GM21737 (cell line): Measurements from ENCODE around the gene NGLY1.

Source experiments
- ATAC-seq: cut with Tn5 transposase; IDR thresholded peaks from one replicate; pipeline ENCODE4 v1.9.1; 2021; ENCODE audit warnings: mild to moderate bottlenecking, moderate library complexity; ENCODE audit not compliant: unreplicated experiment

Gene NGLY1, protein sequence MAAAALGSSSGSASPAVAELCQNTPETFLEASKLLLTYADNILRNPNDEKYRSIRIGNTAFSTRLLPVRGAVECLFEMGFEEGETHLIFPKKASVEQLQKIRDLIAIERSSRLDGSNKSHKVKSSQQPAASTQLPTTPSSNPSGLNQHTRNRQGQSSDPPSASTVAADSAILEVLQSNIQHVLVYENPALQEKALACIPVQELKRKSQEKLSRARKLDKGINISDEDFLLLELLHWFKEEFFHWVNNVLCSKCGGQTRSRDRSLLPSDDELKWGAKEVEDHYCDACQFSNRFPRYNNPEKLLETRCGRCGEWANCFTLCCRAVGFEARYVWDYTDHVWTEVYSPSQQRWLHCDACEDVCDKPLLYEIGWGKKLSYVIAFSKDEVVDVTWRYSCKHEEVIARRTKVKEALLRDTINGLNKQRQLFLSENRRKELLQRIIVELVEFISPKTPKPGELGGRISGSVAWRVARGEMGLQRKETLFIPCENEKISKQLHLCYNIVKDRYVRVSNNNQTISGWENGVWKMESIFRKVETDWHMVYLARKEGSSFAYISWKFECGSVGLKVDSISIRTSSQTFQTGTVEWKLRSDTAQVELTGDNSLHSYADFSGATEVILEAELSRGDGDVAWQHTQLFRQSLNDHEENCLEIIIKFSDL

DNA sequence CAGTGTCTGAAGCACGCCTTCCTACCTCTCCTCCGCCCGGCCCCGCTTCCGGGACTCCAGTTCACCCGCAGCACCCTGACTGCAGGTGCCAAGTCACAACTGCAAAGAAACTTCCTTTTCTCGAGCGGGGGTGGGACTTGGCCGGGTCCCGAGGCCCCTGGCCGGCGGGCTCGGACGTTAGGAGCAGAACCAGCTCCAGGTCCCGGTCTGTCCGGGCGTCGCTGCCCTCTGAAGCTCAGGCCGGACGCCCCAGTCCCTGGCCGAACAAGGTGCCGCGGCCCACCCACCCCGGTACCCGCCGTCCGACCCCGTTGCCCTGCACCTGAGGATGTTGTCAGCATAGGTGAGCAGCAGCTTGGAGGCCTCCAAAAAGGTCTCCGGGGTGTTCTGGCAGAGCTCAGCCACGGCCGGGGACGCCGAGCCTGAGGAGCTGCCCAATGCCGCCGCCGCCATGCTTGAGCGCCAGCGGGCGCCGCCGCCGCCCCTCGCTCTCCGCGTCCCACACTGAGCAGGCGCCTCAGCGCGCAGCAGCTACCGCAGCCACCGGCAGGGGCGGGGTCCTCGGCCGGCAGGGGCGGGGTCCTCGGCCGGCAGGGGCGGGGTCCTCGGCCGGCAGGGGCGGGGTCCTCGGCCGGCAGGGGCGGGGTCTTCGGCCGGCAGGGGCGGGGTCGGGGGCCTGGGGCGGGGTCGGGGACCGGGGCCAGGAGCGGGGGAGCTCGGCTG lies at the start of gene NGLY1:
Gene NGLY1 (minus strand): TSS at position 506 of the 723 bp plus-strand sequence. CDS start 53 bp downstream, at position 453.
- peak; percentile 77 for ATAC-seq

DNA sequence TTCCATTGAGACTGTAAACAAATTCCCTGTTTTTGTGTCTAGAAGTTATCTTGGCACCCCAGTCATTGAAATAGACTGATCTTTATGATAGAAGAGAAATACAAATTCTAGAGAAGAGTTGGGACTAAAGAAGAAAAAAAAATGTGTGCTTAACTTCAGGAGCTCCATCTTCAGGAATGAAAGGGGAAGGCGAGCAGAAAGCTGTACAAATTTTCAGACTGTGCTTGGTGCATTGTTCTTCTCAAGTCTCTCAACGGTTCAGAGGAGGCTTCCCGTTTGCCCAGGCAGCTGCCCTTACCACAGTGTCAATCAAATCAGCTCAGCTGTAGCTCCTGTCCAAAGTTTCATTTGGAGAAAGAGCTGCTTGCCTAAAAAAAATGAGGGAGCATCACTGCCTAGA lies 48.3 kb upstream of the NGLY1 start:
- ATAC-seq, result peak; percentile 52

GRCh38 chr3:25830373-25831280 lies 47.4 kb upstream of the NGLY1 start:
- no peak for ATAC-seq

DNA sequence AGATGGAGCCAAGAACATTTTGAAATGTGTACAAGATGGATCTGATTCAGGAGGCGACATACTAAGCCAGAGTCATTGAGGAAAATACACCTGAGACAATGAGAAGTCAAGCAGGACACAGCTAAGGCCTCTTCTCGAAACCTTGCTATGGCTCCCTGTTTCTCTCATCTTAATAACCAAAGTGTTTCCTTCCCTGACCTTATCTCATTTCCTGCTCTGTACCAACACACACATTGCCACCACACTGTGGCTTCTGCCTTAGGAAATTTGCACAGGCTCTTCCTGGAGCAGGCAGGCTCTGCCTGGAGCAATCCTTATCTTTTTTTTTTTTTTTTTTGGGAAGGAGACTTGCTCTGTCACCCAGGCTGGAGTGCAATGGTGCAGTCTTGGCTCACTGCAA lies 43.3 kb upstream of the NGLY1 start:
- no peak for ATAC-seq

- no peak for ATAC-seq
Measured at GRCh38 chr3:25823314-25823713, 40.1 kb upstream of the NGLY1 start.

DNA sequence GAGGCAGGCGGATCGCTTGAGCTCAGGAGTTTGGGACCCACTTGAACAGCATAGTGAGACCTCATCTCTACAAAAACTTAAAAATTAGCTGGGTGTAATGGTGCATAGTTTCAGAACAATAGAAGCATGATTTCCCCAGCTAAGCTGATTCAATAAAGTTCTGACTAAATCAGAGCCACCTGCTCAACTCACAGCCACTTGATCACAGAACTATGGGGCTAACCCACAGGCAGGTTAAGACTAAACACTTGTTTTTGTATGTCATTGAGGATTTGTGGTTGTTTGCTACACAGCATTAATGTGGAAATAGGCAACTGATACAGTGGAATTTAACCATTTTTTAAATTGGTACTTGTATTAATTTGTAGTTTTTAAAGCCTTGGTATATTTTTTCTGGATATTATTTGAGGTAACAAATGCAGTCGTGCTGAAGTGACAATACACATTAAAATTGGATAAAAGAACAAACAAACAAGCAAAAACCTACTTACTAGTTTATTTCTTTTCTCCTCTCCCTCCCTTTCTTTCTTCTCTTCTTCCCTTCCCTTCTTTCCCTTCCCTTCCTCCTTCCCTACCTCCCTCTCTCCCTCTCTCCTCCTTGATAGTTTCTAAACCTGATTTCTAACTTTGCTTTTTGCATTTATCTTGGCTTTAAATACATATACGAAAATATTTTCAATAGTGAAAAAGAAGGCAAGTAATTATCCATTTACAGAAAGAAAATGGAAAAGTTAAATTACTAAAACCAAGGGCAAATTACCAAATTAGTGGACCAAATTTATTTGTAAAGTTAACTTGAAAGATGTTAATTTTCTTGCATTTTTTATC lies 38.7 kb upstream of the NGLY1 start:
- ATAC-seq, result no peak

GRCh38 chr3:25820816-25821486 lies 37.7 kb upstream of the NGLY1 start:
- no peak for ATAC-seq

GRCh38 chr3:25820366-25820765 lies 37.1 kb upstream of the NGLY1 start:
- ATAC-seq, result no peak

DNA sequence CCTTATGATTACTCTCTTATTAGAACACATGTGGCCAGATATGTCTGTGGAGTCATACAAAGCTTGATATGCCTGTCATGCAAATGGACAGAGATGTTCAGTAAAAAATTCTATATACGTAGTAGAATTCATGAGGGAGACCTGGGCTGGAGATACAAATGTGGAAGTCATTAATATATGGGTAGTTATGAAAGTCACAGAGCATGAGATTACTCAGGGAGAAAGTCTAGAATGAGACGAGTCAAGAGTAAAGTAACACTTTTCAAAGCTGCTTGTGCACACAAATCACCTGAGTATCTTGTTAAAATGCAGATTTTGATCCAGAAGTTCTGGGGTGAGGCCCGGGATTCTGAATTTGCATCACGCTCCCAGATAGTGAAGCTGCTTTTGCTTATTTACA lies 35.1 kb upstream of the NGLY1 start:
- ATAC-seq, result no peak

DNA sequence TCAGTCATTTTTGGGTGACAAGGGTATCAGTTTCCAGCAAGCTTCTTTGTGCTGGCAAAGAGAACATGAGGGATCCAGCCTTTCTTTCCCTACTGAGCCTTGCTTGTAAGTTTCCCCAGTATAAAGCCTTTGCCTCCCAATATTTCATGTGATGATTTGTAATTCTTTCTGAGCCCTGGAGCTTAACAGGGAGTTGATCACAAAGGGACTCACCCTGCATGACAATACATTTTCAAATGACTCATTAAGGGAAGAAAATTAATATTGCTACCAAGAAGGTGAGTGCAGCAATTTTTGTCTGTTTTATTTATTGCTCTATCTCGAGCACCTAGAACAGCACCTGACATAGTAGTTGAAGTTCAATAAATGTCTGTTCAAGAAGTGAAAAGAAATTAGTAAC lies 34.4 kb upstream of the NGLY1 start:
- no peak for ATAC-seq

DNA sequence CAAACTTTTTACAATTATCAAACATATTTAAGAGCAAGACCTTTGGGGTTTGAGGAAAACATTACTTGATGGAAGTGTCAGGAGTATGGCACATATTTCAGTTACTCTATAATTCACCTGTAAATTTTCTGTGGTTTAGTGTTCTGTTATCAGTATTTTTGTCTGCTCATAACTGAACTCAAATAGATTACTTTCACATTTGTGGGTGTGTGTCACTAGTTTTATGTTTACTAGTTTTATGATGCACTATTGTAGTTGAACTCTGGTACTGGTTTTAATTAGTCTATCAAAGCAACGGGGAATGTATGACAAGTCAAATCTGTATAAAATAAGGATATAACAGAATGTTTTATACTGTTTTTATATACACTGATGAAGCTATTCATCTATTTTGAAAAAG lies 33.9 kb upstream of the NGLY1 start:
- no peak for ATAC-seq

GRCh38 chr3:25812644-25813043 lies 29.4 kb upstream of the NGLY1 start:
- no peak for ATAC-seq

DNA sequence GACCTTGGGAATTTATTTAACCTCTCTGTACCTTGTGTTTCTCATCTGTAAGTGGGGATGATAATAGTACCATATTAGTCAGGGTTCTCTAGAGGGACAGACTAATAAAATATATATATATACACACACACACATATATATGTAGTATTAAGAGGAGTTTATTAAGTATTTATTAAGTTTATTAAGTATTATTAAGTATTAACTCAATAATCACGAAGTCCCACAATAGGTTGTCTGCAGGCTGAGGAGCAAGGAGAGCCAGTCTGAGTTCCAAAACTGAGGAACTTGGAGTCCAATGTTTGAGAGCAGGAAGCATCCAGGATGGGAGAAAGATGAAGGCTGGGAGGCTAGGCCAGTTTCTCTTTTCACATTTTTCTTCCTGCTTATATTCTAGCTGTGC lies 21.4 kb upstream of the NGLY1 start:
- ATAC-seq, result no peak

DNA sequence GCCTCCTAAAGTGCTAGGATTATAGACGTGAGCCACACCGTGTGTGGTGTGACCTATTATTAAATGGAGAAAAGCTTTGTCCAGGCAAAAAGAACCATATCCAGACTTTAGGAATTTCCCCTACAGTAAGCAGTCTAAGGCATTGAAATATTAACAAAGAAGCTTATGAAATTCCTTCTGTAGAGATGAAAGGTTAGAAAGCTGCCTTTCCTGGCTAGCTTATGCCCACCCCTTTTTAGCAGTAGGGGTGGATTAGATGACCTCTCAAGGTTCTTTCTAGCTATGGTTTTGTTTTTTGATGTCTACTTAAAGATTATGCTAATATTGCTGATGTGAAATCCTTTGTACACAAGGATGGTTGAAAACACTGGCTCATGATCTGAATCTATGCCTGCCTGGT lies 20.6 kb upstream of the NGLY1 start:
- ATAC-seq, result no peak

DNA sequence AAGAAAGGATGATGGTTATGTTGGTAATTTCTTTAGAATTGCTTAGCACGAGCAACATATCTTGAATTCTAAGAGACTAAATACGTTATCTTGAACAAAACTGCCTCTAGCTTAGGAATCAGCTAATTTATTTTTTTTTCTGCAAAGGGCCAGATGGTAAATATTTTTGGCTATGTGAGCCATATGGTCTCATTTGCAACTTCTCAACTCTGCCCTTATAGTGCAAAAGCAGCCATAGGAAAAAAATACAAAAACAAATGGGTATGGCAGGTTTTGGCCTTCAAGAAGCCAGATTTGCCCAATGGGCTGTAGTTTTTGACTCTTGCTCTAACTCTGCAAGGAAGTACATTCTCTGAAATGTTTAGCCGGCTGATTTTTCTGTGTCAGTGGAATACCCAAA lies 18.5 kb upstream of the NGLY1 start:
- no peak for ATAC-seq

DNA sequence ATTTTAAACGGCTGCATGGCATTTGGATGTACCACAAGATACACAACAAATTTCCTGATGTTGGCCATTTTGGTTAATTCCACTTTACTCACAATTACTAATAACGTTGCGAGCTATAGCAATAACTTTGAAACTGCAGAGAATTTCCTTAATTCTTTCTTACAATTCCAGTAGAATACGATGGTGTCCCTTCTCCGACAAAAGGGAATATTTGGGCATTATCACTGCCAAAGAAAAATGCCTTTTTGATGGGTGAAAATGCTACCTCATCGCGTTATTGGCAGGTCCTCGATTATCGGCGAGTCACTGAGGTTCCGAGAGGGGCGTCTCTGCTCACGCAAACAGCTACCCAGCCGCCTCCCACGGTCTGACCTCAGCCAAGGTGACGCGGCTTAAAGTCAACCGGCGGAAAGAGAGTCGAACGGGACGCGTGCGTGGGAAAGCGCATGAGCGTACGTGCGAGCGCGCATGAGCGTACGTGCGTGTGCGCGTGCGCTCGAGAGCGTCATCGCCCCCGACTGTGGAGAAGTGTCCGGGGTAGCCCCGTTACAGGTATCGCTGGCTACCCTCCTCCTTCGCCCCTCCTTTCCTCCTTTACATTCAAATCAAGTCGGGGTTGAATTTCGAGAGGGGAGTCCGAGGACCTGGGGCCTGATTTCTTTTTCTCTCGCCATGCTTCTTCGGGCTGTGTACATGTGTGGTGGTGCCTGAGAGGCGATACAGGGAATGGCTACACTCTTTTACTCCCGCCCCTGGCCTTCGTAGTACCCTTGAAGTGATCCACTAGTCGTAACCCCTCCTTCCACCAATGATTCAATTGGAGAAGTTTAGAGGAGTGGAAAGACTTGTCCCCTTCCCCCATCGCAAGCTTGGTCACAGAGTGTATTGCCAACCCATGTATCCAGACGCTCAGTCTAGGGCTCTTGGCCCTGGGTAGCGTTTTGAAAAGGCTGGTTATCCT lies 6.6 kb upstream of the NGLY1 start, which contains the start of gene OXSM:
Gene OXSM (plus strand): TSS at position 495 of the 961 bp plus-strand sequence. CDS start 931 bp downstream, outside the sequence.
- ATAC-seq, result peak; percentile 93

DNA sequence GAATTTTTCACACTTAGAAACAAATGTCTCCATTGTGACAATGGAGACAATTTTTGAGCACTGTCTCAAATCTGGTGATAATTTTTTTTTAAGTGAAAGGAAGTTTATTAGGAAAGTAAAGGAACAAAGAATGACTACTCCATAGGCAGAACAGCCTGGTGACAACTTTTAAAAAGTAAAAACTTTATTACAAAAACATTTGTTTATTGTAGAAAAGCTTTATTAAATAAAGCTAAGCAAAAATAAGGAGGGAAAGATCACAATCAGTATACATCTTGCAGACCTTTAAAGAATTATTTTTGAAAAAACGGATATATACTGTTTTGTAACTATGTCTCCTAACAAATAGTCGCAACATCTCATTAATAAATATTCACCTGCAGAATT lies 6.0 kb upstream of the NGLY1 start:
- ATAC-seq, result no peak

DNA sequence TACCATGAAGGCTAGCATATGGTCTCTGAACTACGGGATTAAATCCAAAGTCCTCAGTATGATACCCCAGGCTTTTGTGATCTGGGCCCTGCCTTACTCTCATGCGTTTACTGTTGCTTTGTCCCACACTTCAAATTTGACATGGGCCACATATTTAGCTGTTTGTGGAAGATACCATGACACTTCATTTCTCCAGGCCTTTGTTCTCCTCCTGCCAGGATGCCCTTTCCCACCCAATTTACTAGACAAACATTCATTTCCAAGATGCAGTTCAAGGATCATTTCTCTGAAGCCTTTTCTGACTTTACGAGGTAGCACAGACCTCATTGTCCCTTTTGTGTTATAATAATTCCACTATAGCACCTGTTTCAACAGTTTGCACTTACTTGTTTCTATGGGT lies 4.4 kb upstream of the NGLY1 start:
- no peak for ATAC-seq
